SK-N-SH (cell line): ENCODE measurements around the gene IFITM1. TPM values are rescaled to one million over a fixed set of nuclear protein-coding genes. Genes with fewer than 3 reads are reported as not detected.

Source experiments
- CTCF ChIA-PET: fragments of 300-600, 350-600 bp; formaldehyde crosslinking; extraction: SDS; loops from one replicate; lab custom pipeline; 2021; lab: Yijun Ruan, JAX
- POLR2A ChIA-PET: fragments of 350-600 bp; sonication (Branson Sonifier 250); formaldehyde crosslinking; extraction: SDS; loops from one replicate; lab custom pipeline; 2020; ENCODE audit warnings: antibody characterized with exemption, inconsistent platforms; lab: Yijun Ruan, JAX
- DNase-seq: peaks from one replicate; pipeline ENCODE4 v3.0.0; 2012
- H2AFZ ChIP-seq: fragments of 200-600 bp; sonication (generic); 2 replicates; pipeline ENCODE4 v1.8.1; 2016; ENCODE audit warnings: antibody characterized with exemption, mild to moderate bottlenecking, low read depth
- H3F3A ChIP-seq: fragments of 200-600 bp; sonication (generic); replicated peaks from 2 replicates; pipeline ENCODE3; 2016; ENCODE audit warnings: antibody characterized with exemption, mild to moderate bottlenecking; ENCODE audit not compliant: insufficient read depth
- H3K27ac ChIP-seq, 2 experiments: fragments of 200-500 bp in 1 of 2; fragments of 200-600 bp in 1 of 2; sonication (Bioruptor generic) in 1 of 2; sonication (generic), shearing (Covaris generic) in 1 of 2; 2 replicates each; pipeline versions ENCODE4 v1.5.1 to v1.6.1; 2014 to 2016; ENCODE audit warnings: low read depth in 2 of 2, inconsistent platforms in 1 of 2, low read length in 1 of 2, mild to moderate bottlenecking in 1 of 2, mixed read lengths in 1 of 2
- H3K27me3 ChIP-seq: fragments of 200-600 bp; sonication (generic), shearing (Covaris generic); 2 replicates; pipeline ENCODE4 v1.6.1; 2016; ENCODE audit warnings: mixed run types; ENCODE audit not compliant: insufficient read depth
- H3K36me3 ChIP-seq, 2 experiments: fragments of 200-500 bp in 1 of 2; fragments of 200-600 bp in 1 of 2; sonication (Bioruptor generic) in 1 of 2; sonication (generic) in 1 of 2; replicated peaks in 1 of 2; 2 replicates each; pipeline versions ENCODE3 to v1.5.1; 2014 to 2016; ENCODE audit warnings: low read length in 1 of 2, mild to moderate bottlenecking in 1 of 2; ENCODE audit not compliant: insufficient read depth in 2 of 2, control insufficient read depth in 1 of 2
- H3K4me1 ChIP-seq, 2 experiments: fragments of 200-500 bp in 1 of 2; fragments of 200-600 bp in 1 of 2; sonication (Bioruptor generic) in 1 of 2; sonication (generic), shearing (Covaris generic) in 1 of 2; 2 replicates each; pipeline versions ENCODE4 v1.5.1 to v1.6.1; 2014 to 2016; ENCODE audit warnings: low read depth in 1 of 2, low read length in 1 of 2, mixed run types in 1 of 2; ENCODE audit not compliant: insufficient read depth in 2 of 2, control insufficient read depth in 1 of 2
- H3K4me2 ChIP-seq: fragments of 200-600 bp; sonication (generic), shearing (Covaris generic); 2 replicates; pipeline ENCODE4 v1.6.1; 2017; ENCODE audit warnings: mixed run types
- H3K4me3 ChIP-seq, 2 experiments: fragments of 200-500 bp in 1 of 2; fragments of 200-600 bp in 1 of 2; sonication (Bioruptor generic) in 1 of 2; sonication (generic), shearing (Covaris generic) in 1 of 2; 2 replicates each; pipeline versions ENCODE4 v1.5.1 to v1.8.1; 2014 to 2016; ENCODE audit warnings: low read depth in 2 of 2, inconsistent platforms in 1 of 2, low read length in 1 of 2, mild to moderate bottlenecking in 1 of 2, mixed read lengths in 1 of 2, moderate library complexity in 1 of 2
- H3K79me2 ChIP-seq: fragments of 200-600 bp; sonication (generic); 2 replicates; pipeline ENCODE4 v1.8.1; 2017; ENCODE audit warnings: mild to moderate bottlenecking; ENCODE audit not compliant: insufficient read depth
- H3K9ac ChIP-seq: fragments of 200-600 bp; sonication (generic); 2 replicates; pipeline ENCODE4 v1.6.1; 2017; ENCODE audit warnings: mixed run types
- H3K9me2 ChIP-seq: fragments of 200-600 bp; sonication (generic); 2 replicates; pipeline ENCODE4 v1.6.1; 2017; ENCODE audit warnings: mixed run types
- H3K9me3 ChIP-seq: fragments of 200-600 bp; sonication (generic); 2 replicates; pipeline ENCODE4 v1.6.1; 2017; ENCODE audit warnings: mixed run types, mild to moderate bottlenecking, moderate library complexity
- H4K20me1 ChIP-seq: fragments of 200-600 bp; sonication (generic); 2 replicates; pipeline ENCODE4 v1.6.1; 2017; ENCODE audit warnings: mild to moderate bottlenecking, mixed run types; ENCODE audit not compliant: insufficient read depth
- CHD2 ChIP-seq: fragments of 150-350 bp; IDR thresholded peaks from 2 replicates; pipeline ENCODE4 v1.6.1; 2018; ENCODE audit warnings: low read length; ENCODE audit not compliant: partially characterized antibody
- ELF1 ChIP-seq: IDR thresholded peaks from 2 replicates; pipeline ENCODE4 v1.4.0; 2012
- EP300 ChIP-seq, 2 experiments: IDR thresholded peaks; 2 replicates each; pipeline versions ENCODE4 v1.4.0 to v1.6.1; 2012; ENCODE audit warnings: borderline replicate concordance in 1 of 2, low read depth in 1 of 2, low read length in 1 of 2
- EZH2phosphoT487 ChIP-seq: fragments of 200-600 bp; sonication (generic); IDR thresholded peaks from 2 replicates; pipeline ENCODE4 v1.6.1; 2017; ENCODE audit warnings: low read depth, mixed run types, mild to moderate bottlenecking, antibody characterized with exemption, moderate library complexity, borderline replicate concordance
- FOSL2 ChIP-seq: IDR thresholded peaks from 2 replicates; pipeline ENCODE4 v1.4.0; 2012; ENCODE audit warnings: low read depth, mild to moderate bottlenecking, moderate library complexity, borderline replicate concordance
- GATA2 ChIP-seq: sonication (generic); formaldehyde crosslinking; IDR thresholded peaks from 2 replicates; pipeline ENCODE4 v1.5.0; 2020; ENCODE audit warnings: mild to moderate bottlenecking, missing genetic modification reagents
- MEF2A ChIP-seq: IDR thresholded peaks from 2 replicates; pipeline ENCODE4 v1.4.0; 2012; ENCODE audit warnings: low read depth, borderline replicate concordance
- MXI1 ChIP-seq: IDR thresholded peaks from 2 replicates; pipeline ENCODE4 v1.6.1; 2012; ENCODE audit warnings: mild to moderate bottlenecking, low read depth, low read length, improper control_type of control experiment
- POLR2AphosphoS5 ChIP-seq: IDR thresholded peaks from 2 replicates; pipeline ENCODE4 v1.6.1; 2012; ENCODE audit warnings: low read depth, low read length
- RXRA ChIP-seq: IDR thresholded peaks from 2 replicates; pipeline ENCODE4 v1.4.0; 2012; ENCODE audit warnings: low read depth, mild to moderate bottlenecking, borderline replicate concordance
- SIN3A ChIP-seq: IDR thresholded peaks from 2 replicates; pipeline ENCODE4 v1.6.1; 2012; ENCODE audit warnings: low read depth, mild to moderate bottlenecking, low read length, moderate library complexity, borderline replicate concordance
- SMC3 ChIP-seq: IDR thresholded peaks from 2 replicates; pipeline ENCODE4 v1.6.1; 2012; ENCODE audit warnings: low read depth, low read length, improper control_type of control experiment
- WGBS: methylation state at CpG from one replicate; pipeline ENCODE4 v1.1.6; 2017; ENCODE audit warnings: low lambda C conversion rate; 5-methylcytosine and 5-hydroxymethylcytosine counted together
- polyA plus RNA-seq, 3 experiments: library from polyadenylated mRNA; depleted of rRNA; stranded (reverse); fragments of >200 nt; gene quantifications; 2 replicates each; pipeline ENCODE4 v1.2.3, GENCODE V29; 2012
- TF ChIP-seq, protein P1 (sequence below): IDR thresholded peaks from 2 replicates; pipeline ENCODE4 v1.4.0; 2012; ENCODE audit warnings: low read depth, borderline replicate concordance
- TF ChIP-seq, protein P2 (sequence below): fragments of 150-350 bp; IDR thresholded peaks from 2 replicates; pipeline ENCODE4 v1.6.1; 2017; ENCODE audit warnings: antibody characterized with exemption, low read length, low read depth, borderline replicate concordance
- TF ChIP-seq, protein P3 (sequence below): IDR thresholded peaks from 2 replicates; pipeline ENCODE4 v1.6.1; 2012; ENCODE audit warnings: mild to moderate bottlenecking, low read depth, low read length, moderate library complexity
- TF ChIP-seq, protein P4 (sequence below): IDR thresholded peaks from 2 replicates; pipeline ENCODE4 v1.4.0; 2012; ENCODE audit warnings: low read depth

Gene IFITM1
- polyA plus RNA-seq, 1 of the 3 experiments (the other 2 are of a cell fraction) = 19.4 TPM

DNA sequence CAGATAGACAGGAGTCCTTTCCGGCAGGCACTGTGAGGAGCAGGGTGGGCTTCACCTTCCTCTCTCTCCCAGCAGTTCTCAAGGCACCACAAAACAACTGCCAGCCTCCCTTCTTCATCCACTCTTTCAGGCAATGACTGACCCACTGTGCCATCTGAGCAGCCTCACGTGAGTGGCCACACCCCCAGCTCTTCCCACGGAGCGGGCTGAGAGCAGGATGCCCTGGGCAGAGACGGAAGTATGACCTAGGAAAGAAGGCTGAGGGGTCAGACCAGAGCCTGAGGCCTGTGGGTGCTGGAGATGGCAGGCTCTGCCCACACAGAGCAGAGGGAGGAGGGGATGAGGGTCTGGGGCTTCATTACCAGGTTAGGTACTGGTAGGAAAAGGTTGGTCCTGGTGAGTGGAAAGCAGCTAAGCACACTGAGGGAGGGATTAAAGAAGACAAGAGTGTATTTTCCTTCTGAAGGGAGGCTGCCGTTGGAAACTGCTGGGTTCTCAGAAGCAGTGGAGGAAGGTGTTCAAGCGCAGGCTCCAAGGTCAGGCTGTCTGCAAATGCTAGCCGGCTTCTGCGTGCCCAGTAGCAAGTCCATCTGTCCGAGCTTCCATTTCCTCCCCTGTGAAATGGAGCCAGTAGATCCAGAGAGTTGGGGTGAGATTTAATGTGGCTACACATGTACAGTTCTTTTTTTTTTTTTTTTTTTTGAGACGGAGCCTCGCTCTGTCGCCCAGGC is 31.0 kb upstream of the IFITM1 start (continued):
- TF ChIP-seq, protein P1, sequence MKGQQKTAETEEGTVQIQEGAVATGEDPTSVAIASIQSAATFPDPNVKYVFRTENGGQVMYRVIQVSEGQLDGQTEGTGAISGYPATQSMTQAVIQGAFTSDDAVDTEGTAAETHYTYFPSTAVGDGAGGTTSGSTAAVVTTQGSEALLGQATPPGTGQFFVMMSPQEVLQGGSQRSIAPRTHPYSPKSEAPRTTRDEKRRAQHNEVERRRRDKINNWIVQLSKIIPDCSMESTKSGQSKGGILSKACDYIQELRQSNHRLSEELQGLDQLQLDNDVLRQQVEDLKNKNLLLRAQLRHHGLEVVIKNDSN = no peak
- TF ChIP-seq ELF1 (no peak), SIN3A (no peak)
- TF ChIP-seq, protein P2, sequence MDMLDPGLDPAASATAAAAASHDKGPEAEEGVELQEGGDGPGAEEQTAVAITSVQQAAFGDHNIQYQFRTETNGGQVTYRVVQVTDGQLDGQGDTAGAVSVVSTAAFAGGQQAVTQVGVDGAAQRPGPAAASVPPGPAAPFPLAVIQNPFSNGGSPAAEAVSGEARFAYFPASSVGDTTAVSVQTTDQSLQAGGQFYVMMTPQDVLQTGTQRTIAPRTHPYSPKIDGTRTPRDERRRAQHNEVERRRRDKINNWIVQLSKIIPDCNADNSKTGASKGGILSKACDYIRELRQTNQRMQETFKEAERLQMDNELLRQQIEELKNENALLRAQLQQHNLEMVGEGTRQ = no peak

DNA sequence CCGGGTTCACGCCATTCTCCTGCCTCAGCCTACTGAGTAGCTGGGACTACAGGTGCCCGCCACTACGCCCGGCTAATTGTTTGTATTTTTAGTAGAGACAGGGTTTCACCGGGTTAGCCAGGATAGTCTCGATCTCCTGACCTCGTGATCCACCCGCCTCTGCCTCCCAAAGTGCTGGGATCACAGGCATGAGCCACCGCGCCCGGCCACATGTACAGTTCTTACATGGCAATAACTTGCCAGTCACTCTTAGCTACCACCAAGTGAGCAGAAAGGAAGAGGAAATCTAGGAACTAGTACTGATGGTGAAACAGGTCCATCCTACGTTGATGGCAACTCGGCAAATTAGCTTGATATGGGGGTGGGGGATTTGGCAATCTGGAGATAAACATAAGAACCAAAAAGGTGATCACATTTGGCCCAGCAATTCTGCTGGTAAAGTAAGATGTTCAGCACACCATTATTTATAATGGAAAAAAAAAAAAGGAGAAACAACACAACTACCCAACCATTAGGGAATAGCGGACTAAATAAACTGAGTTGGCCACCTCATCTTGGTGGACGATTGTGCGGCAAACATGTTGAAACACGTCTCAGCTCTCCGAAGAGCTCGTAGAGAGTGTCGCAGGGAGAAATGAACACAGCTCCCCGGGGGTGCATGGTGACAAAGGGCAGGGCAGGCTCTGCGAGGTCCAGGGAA is 30.3 kb upstream of the IFITM1 start:
- TF ChIP-seq RXRA (no peak), GATA2 (no peak), MXI1 (no peak), MEF2A (no peak), POLR2AphosphoS5 (no peak), EZH2phosphoT487 (no peak), EP300 (IDR thresholded peaks at IDR 0.05; ENCODE audit: borderline replicate concordance in 1 of 2, low read depth in 1 of 2, low read length in 1 of 2) (no peak), CHD2 (no peak), SMC3 (no peak), FOSL2 (no peak)
- TF ChIP-seq, protein P2 = no peak
- TF ChIP-seq, protein P3, sequence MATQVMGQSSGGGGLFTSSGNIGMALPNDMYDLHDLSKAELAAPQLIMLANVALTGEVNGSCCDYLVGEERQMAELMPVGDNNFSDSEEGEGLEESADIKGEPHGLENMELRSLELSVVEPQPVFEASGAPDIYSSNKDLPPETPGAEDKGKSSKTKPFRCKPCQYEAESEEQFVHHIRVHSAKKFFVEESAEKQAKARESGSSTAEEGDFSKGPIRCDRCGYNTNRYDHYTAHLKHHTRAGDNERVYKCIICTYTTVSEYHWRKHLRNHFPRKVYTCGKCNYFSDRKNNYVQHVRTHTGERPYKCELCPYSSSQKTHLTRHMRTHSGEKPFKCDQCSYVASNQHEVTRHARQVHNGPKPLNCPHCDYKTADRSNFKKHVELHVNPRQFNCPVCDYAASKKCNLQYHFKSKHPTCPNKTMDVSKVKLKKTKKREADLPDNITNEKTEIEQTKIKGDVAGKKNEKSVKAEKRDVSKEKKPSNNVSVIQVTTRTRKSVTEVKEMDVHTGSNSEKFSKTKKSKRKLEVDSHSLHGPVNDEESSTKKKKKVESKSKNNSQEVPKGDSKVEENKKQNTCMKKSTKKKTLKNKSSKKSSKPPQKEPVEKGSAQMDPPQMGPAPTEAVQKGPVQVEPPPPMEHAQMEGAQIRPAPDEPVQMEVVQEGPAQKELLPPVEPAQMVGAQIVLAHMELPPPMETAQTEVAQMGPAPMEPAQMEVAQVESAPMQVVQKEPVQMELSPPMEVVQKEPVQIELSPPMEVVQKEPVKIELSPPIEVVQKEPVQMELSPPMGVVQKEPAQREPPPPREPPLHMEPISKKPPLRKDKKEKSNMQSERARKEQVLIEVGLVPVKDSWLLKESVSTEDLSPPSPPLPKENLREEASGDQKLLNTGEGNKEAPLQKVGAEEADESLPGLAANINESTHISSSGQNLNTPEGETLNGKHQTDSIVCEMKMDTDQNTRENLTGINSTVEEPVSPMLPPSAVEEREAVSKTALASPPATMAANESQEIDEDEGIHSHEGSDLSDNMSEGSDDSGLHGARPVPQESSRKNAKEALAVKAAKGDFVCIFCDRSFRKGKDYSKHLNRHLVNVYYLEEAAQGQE = no peak
- TF ChIP-seq, protein P4, sequence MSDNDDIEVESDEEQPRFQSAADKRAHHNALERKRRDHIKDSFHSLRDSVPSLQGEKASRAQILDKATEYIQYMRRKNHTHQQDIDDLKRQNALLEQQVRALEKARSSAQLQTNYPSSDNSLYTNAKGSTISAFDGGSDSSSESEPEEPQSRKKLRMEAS = no peak
- TF ChIP-seq, protein P1 = no peak
- Histone ChIP-seq H3K4me1 (peaks cover 0 to 6% of the 10 kb centered on the region in 2 experiments; a peak in 1 of 4 replicates), H3K9me2 (no peaks in the 10 kb centered on the region), H3K9me3 (no peaks in the 10 kb centered on the region), H3K9ac (no peak overlapping the region), H3F3A (no peaks in the 10 kb centered on the region), H4K20me1 (no peaks in the 10 kb centered on the region), H3K27me3 (peaks cover 44% of the 10 kb centered on the region), H3K27ac (no peak overlapping the region), H2AFZ (no peak overlapping the region), H3K4me2 (no peak overlapping the region), H3K36me3 (no peaks in the 10 kb centered on the region), H3K4me3 (no peak overlapping the region), H3K79me2 (no peaks in the 10 kb centered on the region)
- WGBS = 72% methylated on average over 23 of the region's 23 CpGs
- CTCF ChIA-PET = interaction anchor here (1.0 to 1.9 kb wide), 6 partner anchors 9 to 165 kb away, joined by 3 to 9 read pairs (median 4); partner anchors contain the start of gene PSMD13
- no peak for DNase-seq
- POLR2A ChIA-PET = no interaction called here
